Loucy (cell line): ENCODE data around the gene C10orf71.

Experiments used
- CTCF ChIP-seq: fragments of 200-600 bp; sonication (generic); conservative IDR thresholded peaks from 2 replicates; pipeline ENCODE4 v1.5.1; 2014; ENCODE audit warnings: mild to moderate bottlenecking, antibody characterized with exemption, low read length
- EZH2phosphoT487 ChIP-seq: fragments of 200-600 bp; IDR thresholded peaks from 2 replicates; pipeline ENCODE4 v1.6.1; 2018; ENCODE audit warnings: antibody characterized with exemption, mild to moderate bottlenecking, moderate library complexity, borderline replicate concordance

DNA sequence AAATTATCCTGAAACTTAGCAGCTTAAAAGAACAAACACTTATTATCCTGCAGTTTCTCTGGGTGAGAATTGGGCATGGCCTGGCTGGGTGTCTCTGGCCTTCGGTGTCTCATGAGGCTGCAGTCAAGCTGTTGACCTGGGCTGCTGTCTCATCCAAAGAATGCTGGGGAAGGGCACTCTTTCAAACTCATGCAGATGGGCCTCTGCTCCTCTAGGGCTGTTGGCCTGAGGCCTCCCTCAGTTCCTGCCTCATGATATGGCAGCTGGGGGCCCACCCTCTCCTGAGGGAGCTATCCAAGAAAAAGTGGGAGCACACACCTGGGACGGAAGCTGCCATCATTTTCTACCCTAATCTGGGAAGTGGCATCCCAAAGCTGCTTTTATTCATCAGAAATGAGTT lies 53.4 kb downstream of the C10orf71 start:
- no peak for TF ChIP-seq CTCF
- TF ChIP-seq EZH2phosphoT487: no peak
